ENCODE data around the gene SGK2.

DNA sequence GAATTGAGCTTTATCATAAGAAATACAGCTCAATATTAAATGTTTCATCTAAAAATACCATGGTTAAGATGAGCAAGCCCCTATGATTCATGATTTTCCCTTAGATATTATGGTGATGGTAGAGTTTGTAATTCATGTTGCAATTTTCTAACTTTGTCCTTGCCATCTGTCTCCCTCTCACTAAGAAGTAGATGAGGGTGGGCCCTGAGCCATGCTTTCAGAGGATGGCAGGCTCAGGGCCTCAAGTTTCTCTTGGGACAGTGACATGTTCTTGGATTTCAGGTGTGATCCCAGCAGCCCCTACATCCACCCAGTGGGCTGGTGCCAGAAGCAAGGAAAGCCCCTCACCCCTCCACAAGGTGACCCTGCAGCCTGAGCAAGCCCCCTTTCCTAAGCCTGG, 25.8 kb upstream of the SGK2 start:
- TF ChIP-seq POLR2A (IDR thresholded peaks at IDR 0.05; ENCODE audit: low read depth, low read length) (no peak), POLR2AphosphoS5 (IDR thresholded peaks at IDR 0.05; ENCODE audit: low read depth, low read length) (no peak), TAF1 (IDR thresholded peaks at IDR 0.05; ENCODE audit: low read depth, low read length) (no peak), PAX5 (IDR thresholded peaks at IDR 0.05; ENCODE audit: insufficient read depth, low read length, severe bottlenecking) (no peak)

Data from GM12891 (cell line).